ENCODE data around the gene SLC39A1. TPM values are rescaled to one million over a fixed set of nuclear protein-coding genes. Genes with fewer than 3 reads are reported as not detected.

SLC39A1 gene
- total and polyA plus RNA-seq, 9 of the 15 experiments (the other 6 are each of a cell fraction or from before 2014, with no cell fraction given): 9.9 to 81.1 (median 62.7) TPM

DNA sequence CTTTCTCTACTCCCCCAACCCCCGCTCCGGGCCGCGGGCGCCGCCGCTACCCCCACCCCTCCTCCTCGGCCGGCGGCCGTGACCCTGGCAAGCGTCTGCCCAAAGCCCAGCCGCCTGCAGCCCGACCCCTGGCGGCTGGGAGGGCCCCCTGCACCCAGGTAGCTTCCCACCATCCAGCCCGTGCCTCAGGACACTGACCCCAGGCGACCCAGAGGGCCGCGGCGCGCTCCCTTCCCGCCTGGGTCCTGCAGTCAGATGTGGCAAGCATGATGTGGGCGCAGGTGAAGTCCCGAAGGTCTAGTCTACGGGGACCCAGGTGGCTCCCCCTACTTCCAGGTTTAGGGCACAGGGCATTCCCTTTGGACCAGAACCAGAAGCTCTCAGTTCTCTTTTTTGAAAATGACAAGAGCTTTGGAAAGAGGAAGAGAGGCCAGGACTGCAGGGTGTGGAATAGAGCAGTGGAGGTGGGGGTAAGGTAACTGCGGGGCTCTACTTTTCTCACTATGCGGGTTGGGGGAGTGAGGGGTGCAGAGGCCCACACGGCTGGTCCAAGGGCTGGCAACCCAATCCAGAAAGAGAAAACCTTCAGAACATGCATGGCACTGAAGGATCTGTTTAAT lies 16.6 kb downstream of the SLC39A1 start, which contains the start of gene DENND4B:
TSS of gene DENND4B (minus strand) at position 97 of the 620 bp plus-strand sequence. CDS start 2,344 bp downstream, outside the sequence.
- FAIRE-seq (peak; percentile 81), DNase-seq (ENCODE audit: extremely low read depth in 1 of 4, low spot score in 3 of 4) (peak; percentile 92 to 96 (median 95)), ATAC-seq (peak; percentile 94)
- no TSS peak for BruUV-seq (replicated peaks)
- in situ Hi-C loops (cut with MboI) (no loop called here), intact Hi-C loops (cut with micrococcal nuclease) (loop anchor here (5.0 kb wide), 1 partner anchor 41 kb away; the partner anchor contains the start of gene RAB13)
- peak within 1 kb of the TSS; percentile 98 for H3K4me2 ChIP-seq (ENCODE audit: insufficient read depth, low read length)
- H3K9me1 ChIP-seq (ENCODE audit: control insufficient read depth, insufficient read depth, low read length): no peaks in the 10 kb centered on the region
- POLR2A ChIA-PET: interaction anchor here (0.6 to 5.5 kb wide), 15 partner anchors 11 to 316 kb away, joined by 3 to 39 read pairs (median 4); partner anchors contain the start of genes CREB3L4, CRTC2, GATAD2B and JTB
- peak within 1 kb of the TSS; percentile 85 for H3K27ac ChIP-seq (ENCODE audit: extremely low read depth, low read depth, low read length)
- peaks cover 12 to 32% of the 10 kb centered on the region in 2 experiments; a peak in 4 of 5 replicates for H3K4me1 ChIP-seq (replicated peaks in 1 of 2; ENCODE audit: control insufficient read depth in 2 of 2, insufficient read depth in 2 of 2, low read length in 2 of 2)
- CTCF ChIA-PET (ENCODE audit: low intra/inter-chr PET ratio): interaction anchor here (0.5 to 1.8 kb wide), 4 partner anchors 16 to 326 kb away, joined by 3 to 7 read pairs (median 4); partner anchors contain the start of gene HAX1
- H3K9ac ChIP-seq (ENCODE audit: insufficient read depth in 1 of 2, low read depth in 2 of 2, low read length in 2 of 2): peak within 1 kb of the TSS; percentile 88 to 99
- H2AFZ ChIP-seq (ENCODE audit: low read depth, low read length): peak within 1 kb of the TSS; percentile 60; the same call in 1 of the 2 replicates
- H3K36me3 ChIP-seq (ENCODE audit: control insufficient read depth, insufficient read depth, low read length): peaks cover 69% of the 10 kb centered on the region
- 20% methylated on average over 13 of the region's 28 CpGs for WGBS (ENCODE audit: insufficient coverage, low coverage, missing lambda C conversion rate)
- no peaks in the 10 kb centered on the region for H3K9me3 ChIP-seq (replicated peaks; ENCODE audit: control insufficient read depth, insufficient read depth, low read depth, low read length)
- no peaks in the 10 kb centered on the region for H3K27me3 ChIP-seq (ENCODE audit: control insufficient read depth in 2 of 2, insufficient read depth in 2 of 2, low read length in 2 of 2)
- peak within 1 kb of the TSS; percentile 99 for H3K4me3 ChIP-seq
- peaks cover 29% of the 10 kb centered on the region for H3K79me2 ChIP-seq (ENCODE audit: control insufficient read depth, insufficient read depth, low read length)
- H4K20me1 ChIP-seq (replicated peaks; ENCODE audit: control insufficient read depth, insufficient read depth, low read length): no peaks in the 10 kb centered on the region
- TF ChIP-seq GABPA (tag; conservative IDR thresholded peaks at IDR 0.05; ENCODE audit: low read depth) (0 out of 2 replicates have a peak, but pooled peaks have one; percentile 63), WHSC1 (IDR thresholded peaks at IDR 0.05; ENCODE audit: low read length) (no peak), SETDB1 (IDR thresholded peaks at IDR 0.05; ENCODE audit: low read length) (no peak), TGIF2 (CRISPR knock-in tag; IDR thresholded peaks at IDR 0.05) (peak; percentile 62; the same call in 1 of the 2 replicates), POLR2AphosphoS5 (IDR thresholded peaks at IDR 0.05; ENCODE audit: control insufficient read depth, insufficient read depth, low read depth, low read length) (peak; percentile 67), POLR2A (conservative IDR thresholded peaks at IDR 0.05) (peak; percentile 41; the same call in 1 of the 2 replicates), TEAD4 (IDR thresholded peaks at IDR 0.05; ENCODE audit: low read length) (0 out of 2 replicates have a peak, but pooled peaks have one; percentile 14), TEAD4 (CRISPR knock-in tag; IDR thresholded peaks at IDR 0.05; ENCODE audit: borderline replicate concordance) (no peak), ZNF507 (tag; conservative IDR thresholded peaks at IDR 0.05) (no peak), RFX1 (IDR thresholded peaks at IDR 0.05) (no peak)
- TF ChIP-seq, protein P1, sequence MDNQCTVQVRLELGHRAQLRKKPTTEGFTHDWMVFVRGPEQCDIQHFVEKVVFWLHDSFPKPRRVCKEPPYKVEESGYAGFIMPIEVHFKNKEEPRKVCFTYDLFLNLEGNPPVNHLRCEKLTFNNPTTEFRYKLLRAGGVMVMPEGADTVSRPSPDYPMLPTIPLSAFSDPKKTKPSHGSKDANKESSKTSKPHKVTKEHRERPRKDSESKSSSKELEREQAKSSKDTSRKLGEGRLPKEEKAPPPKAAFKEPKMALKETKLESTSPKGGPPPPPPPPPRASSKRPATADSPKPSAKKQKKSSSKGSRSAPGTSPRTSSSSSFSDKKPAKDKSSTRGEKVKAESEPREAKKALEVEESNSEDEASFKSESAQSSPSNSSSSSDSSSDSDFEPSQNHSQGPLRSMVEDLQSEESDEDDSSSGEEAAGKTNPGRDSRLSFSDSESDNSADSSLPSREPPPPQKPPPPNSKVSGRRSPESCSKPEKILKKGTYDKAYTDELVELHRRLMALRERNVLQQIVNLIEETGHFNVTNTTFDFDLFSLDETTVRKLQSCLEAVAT (IDR thresholded peaks at IDR 0.05): peak in 1 of 2 experiments; percentile 63; a peak in 1 of 4 replicates
- TF ChIP-seq, protein P2, sequence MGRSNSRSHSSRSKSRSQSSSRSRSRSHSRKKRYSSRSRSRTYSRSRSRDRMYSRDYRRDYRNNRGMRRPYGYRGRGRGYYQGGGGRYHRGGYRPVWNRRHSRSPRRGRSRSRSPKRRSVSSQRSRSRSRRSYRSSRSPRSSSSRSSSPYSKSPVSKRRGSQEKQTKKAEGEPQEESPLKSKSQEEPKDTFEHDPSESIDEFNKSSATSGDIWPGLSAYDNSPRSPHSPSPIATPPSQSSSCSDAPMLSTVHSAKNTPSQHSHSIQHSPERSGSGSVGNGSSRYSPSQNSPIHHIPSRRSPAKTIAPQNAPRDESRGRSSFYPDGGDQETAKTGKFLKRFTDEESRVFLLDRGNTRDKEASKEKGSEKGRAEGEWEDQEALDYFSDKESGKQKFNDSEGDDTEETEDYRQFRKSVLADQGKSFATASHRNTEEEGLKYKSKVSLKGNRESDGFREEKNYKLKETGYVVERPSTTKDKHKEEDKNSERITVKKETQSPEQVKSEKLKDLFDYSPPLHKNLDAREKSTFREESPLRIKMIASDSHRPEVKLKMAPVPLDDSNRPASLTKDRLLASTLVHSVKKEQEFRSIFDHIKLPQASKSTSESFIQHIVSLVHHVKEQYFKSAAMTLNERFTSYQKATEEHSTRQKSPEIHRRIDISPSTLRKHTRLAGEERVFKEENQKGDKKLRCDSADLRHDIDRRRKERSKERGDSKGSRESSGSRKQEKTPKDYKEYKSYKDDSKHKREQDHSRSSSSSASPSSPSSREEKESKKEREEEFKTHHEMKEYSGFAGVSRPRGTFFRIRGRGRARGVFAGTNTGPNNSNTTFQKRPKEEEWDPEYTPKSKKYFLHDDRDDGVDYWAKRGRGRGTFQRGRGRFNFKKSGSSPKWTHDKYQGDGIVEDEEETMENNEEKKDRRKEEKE (IDR thresholded peaks at IDR 0.05; ENCODE audit: borderline replicate concordance in 1 of 2, control insufficient read depth in 1 of 2, low read depth in 2 of 2, low read length in 1 of 2): 0 out of 4 replicates have a peak, but pooled peaks of 1 of the 2 experiments have one; percentile 51
